ENCODE results near the gene SBF2.

Gene SBF2

DNA sequence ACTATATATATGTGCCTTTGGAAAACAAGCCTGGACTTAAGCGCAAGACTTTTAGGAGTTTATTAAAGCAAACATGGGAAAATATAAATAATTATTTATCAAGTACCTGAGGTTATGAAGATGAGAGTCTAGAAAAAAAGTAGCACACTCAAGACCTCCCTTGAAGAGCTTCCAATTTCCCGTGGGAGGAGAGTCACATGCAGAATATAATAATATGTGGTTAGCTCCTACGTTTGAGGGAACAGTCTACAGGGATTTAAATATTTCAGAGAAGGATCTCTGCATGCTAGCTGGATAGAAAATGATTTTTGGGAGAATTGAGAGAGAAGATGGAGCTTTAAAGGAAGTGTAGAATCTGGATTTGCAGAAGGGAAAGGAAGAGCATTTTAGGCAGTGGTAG, 446.4 kb downstream of the SBF2 start:
- TF ChIP-seq, protein P1, sequence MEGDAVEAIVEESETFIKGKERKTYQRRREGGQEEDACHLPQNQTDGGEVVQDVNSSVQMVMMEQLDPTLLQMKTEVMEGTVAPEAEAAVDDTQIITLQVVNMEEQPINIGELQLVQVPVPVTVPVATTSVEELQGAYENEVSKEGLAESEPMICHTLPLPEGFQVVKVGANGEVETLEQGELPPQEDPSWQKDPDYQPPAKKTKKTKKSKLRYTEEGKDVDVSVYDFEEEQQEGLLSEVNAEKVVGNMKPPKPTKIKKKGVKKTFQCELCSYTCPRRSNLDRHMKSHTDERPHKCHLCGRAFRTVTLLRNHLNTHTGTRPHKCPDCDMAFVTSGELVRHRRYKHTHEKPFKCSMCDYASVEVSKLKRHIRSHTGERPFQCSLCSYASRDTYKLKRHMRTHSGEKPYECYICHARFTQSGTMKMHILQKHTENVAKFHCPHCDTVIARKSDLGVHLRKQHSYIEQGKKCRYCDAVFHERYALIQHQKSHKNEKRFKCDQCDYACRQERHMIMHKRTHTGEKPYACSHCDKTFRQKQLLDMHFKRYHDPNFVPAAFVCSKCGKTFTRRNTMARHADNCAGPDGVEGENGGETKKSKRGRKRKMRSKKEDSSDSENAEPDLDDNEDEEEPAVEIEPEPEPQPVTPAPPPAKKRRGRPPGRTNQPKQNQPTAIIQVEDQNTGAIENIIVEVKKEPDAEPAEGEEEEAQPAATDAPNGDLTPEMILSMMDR (IDR thresholded peaks at IDR 0.05; ENCODE audit: extremely low read depth, insufficient read depth, missing control alignments): no peak
- no peak for DNase-seq (ENCODE audit: low spot score)
- in situ Hi-C loops (cut with MboI; ENCODE audit: low pct_unique_long_range_greater_than_20kb, low sequenced_read_pairs, unreplicated experiment): no loop called here

DNA sequence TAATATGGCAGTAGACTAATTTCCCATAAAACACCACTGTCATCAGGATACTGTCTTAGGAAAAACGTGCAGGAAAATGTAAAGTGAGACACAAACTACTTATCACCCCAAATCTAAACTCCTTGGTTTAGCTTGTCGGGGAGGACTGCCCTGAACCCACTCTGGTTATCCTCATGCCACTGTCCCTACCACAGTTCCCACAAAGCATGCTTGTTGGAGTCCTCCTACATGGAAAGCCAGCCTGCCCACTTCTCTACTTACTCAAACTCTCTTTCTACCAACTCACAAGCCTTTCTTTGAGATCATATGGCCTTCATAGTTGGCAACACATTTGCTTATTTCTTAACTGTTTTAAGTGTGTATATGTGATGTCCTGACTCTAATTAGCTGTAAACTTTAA, 451.1 kb downstream of the SBF2 start:
- no peak for DNase-seq (ENCODE audit: low spot score)
- TF ChIP-seq, protein P1 (IDR thresholded peaks at IDR 0.05; ENCODE audit: extremely low read depth, insufficient read depth, missing control alignments): no peak
- in situ Hi-C loops (cut with MboI; ENCODE audit: low pct_unique_long_range_greater_than_20kb, low sequenced_read_pairs, unreplicated experiment): no loop called here

DNA sequence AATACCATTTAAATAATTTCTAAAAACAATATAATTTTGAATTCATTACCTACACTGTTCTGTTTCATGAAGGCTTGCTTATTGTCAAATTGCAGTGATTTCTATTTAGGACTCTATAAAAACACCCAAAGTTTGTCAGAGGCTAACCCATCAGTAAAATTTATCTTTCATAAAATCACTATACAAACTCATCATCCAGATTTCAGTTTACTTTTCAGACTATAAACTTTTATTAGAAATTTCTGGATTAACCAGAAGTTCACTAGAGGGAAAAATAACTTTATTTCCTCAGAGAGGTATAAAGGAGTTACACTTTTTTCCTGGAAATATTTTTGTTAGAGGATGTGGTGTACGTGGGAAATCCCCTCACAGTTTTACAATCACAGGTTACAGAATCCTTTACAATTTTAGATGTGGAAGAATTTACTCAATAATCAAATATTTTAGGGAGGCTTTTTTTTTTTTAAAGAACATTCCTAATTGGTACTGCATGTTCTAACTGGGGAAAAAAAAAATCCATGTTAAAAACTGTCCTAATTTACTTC, 453.5 kb downstream of the SBF2 start:
- in situ Hi-C loops (cut with MboI; ENCODE audit: low pct_unique_long_range_greater_than_20kb, low sequenced_read_pairs, unreplicated experiment): no loop called here
- TF ChIP-seq, protein P1 (IDR thresholded peaks at IDR 0.05; ENCODE audit: extremely low read depth, insufficient read depth, missing control alignments): no peak
- DNase-seq (ENCODE audit: low spot score): no peak

DNA sequence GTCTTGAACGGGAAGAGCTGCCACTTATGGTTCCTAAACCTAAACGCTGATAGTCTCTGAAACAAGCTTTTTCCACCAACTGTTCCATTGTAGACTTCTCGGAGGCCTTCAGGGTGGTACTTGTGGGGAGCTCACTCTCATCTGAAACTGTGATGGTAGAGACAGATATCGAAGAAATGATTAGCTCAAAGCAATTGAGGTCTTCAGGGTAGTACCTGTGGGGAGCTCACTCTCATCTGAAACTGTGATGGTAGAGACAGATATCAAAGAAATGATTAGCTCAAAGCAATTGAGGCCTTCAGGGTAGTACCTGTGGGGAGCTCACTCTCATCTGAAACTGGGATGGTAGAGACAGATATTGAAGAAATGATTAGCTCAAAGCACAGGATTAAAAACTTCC, 454.5 kb downstream of the SBF2 start:
- no peak for DNase-seq (ENCODE audit: low spot score)
- in situ Hi-C loops (cut with MboI; ENCODE audit: low pct_unique_long_range_greater_than_20kb, low sequenced_read_pairs, unreplicated experiment): no loop called here
- TF ChIP-seq, protein P1 (IDR thresholded peaks at IDR 0.05; ENCODE audit: extremely low read depth, insufficient read depth, missing control alignments): no peak

DNA sequence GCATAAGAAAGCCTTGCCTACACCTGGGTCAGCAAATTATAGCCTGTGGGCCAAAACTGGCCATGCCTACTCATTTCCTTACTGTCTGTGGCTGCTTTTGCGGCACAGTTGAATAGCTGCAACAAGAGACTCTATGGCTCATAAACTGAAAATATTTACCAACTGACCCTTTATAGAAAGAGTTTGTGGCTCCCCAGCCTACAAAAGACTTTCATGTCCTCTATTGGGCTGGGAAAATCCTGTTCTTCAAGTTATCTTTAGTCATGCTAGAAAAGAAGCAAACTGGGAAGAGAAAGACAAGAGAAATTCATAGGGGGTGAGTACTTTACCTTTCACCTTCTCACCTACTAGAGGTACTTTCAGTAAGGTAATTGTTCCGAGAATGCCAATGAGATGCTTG, 455.1 kb downstream of the SBF2 start:
- DNase-seq (ENCODE audit: low spot score): peak; percentile 27
- in situ Hi-C loops (cut with MboI; ENCODE audit: low pct_unique_long_range_greater_than_20kb, low sequenced_read_pairs, unreplicated experiment): no loop called here
- TF ChIP-seq, protein P1 (IDR thresholded peaks at IDR 0.05; ENCODE audit: extremely low read depth, insufficient read depth, missing control alignments): no peak

DNA sequence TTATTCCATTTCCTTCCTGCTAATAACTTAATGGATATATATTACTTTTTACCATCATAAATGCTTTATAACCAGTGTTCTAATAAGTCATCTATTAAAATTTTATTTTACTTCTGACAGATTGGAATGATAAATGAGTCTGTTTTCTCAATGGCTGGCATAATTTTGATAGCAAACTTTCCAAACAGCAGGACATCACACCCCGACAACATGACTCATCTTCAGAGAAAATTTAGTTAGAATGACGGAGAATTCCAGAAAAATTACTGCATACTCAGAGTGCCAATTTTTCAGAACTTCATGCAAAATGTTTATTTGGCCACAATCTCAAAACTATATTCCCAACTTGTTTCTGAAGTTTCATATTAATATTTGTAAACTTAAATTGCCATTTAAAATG, 455.8 kb downstream of the SBF2 start:
- TF ChIP-seq, protein P1 (IDR thresholded peaks at IDR 0.05; ENCODE audit: extremely low read depth, insufficient read depth, missing control alignments): no peak
- in situ Hi-C loops (cut with MboI; ENCODE audit: low pct_unique_long_range_greater_than_20kb, low sequenced_read_pairs, unreplicated experiment): no loop called here
- no peak for DNase-seq (ENCODE audit: low spot score)

DNA sequence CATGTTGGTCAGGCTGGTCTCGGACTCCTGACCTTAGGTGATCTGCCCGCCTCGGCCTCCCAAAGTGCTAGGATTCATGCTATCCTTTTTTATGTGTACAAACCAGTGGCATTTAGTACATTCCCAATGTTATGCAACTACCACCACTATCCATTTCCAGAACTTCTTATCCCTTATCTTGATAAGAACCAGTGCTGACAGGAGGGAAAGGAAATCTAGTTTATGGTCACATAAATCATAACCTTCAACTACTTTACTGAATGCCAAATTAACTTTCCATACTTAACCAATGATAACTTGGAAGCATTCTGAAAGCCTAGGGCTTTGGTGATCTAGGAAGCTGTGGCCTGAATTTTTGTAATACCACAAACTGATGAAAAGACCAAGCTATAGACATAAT, 459.7 kb downstream of the SBF2 start:
- in situ Hi-C loops (cut with MboI; ENCODE audit: low pct_unique_long_range_greater_than_20kb, low sequenced_read_pairs, unreplicated experiment): no loop called here
- TF ChIP-seq, protein P1 (IDR thresholded peaks at IDR 0.05; ENCODE audit: extremely low read depth, insufficient read depth, missing control alignments): no peak
- no peak for DNase-seq (ENCODE audit: low spot score)

Measured in GM13977 (cell line).